ENCODE measurements around the gene ATP11B.

Gene ATP11B

DNA sequence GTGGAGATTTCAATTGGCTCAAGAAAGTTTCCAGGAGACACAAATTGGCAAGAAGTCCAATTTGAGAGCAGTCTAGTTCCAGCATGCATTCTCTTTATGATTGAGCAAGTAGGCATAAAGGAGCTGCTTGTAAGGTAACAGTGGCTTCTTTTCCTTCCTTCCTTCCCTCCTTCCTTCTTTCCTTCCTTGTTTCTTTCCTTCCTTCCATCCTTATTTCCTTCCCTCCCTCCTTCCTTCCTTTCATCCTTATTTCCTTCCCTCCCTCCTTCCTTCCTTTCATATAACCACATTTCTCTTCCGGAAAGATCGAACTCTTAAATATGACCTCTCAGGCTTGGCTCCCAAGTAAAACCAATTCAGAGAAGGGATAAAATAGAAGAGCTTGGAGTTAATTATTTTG is 29.4 kb upstream of the ATP11B start:
- Histone ChIP-seq H3K4me3 (ENCODE audit: severe bottlenecking) (no peak overlapping the region), H3K27me3 (ENCODE audit: insufficient read depth, poor library complexity, severe bottlenecking) (no peaks in the 10 kb centered on the region), H3K4me1 (ENCODE audit: insufficient read depth, poor library complexity, severe bottlenecking) (no peaks in the 10 kb centered on the region), H3K36me3 (ENCODE audit: low read depth) (no peaks in the 10 kb centered on the region), H3K9me3 (ENCODE audit: severe bottlenecking) (no peaks in the 10 kb centered on the region), H3K27ac (ENCODE audit: poor library complexity, severe bottlenecking) (no peak overlapping the region)
- ATAC-seq (ENCODE audit: low read depth) (no peak), DNase-seq (ENCODE audit: low spot score) (no peak)
- TF ChIP-seq, protein P1, sequence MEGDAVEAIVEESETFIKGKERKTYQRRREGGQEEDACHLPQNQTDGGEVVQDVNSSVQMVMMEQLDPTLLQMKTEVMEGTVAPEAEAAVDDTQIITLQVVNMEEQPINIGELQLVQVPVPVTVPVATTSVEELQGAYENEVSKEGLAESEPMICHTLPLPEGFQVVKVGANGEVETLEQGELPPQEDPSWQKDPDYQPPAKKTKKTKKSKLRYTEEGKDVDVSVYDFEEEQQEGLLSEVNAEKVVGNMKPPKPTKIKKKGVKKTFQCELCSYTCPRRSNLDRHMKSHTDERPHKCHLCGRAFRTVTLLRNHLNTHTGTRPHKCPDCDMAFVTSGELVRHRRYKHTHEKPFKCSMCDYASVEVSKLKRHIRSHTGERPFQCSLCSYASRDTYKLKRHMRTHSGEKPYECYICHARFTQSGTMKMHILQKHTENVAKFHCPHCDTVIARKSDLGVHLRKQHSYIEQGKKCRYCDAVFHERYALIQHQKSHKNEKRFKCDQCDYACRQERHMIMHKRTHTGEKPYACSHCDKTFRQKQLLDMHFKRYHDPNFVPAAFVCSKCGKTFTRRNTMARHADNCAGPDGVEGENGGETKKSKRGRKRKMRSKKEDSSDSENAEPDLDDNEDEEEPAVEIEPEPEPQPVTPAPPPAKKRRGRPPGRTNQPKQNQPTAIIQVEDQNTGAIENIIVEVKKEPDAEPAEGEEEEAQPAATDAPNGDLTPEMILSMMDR (IDR thresholded peaks at IDR 0.05; ENCODE audit: poor library complexity, severe bottlenecking) = no peak

GRCh38 chr3:182765287-182765686 is 28.0 kb upstream of the ATP11B start:
- Histone ChIP-seq H3K36me3 (ENCODE audit: low read depth) (no peaks in the 10 kb centered on the region), H3K4me1 (ENCODE audit: insufficient read depth, poor library complexity, severe bottlenecking) (no peaks in the 10 kb centered on the region), H3K27ac (ENCODE audit: poor library complexity, severe bottlenecking) (no peak overlapping the region), H3K9me3 (ENCODE audit: severe bottlenecking) (no peaks in the 10 kb centered on the region), H3K27me3 (ENCODE audit: insufficient read depth, poor library complexity, severe bottlenecking) (no peaks in the 10 kb centered on the region), H3K4me3 (ENCODE audit: severe bottlenecking) (no peak overlapping the region)
- DNase-seq (ENCODE audit: low spot score) (no peak), ATAC-seq (ENCODE audit: low read depth) (no peak)
- TF ChIP-seq, protein P1 (IDR thresholded peaks at IDR 0.05; ENCODE audit: poor library complexity, severe bottlenecking) = no peak

DNA sequence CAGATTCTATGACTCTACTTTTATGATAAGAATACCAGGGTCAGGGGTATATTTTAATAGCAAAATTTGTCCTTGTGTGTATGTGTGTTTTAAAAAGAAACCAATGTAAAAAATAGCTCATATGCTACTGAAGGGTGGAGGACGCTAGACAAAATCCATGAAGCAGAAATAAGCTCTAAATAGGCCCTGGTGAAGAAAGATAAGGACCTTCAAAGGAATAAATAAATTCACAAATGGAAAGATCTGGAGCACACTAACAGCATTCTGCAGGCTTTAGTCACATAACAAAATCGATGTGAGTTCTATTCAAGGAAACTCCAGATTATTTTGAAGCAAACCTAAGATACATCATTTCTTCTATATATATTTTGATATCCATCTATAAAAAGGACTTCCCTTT is 27.2 kb upstream of the ATP11B start:
- H3K9me3 ChIP-seq (ENCODE audit: severe bottlenecking) = no peaks in the 10 kb centered on the region
- ATAC-seq (ENCODE audit: low read depth) (no peak), DNase-seq (ENCODE audit: low spot score) (no peak)
- no peak overlapping the region for H3K4me3 ChIP-seq (ENCODE audit: severe bottlenecking)
- no peaks in the 10 kb centered on the region for H3K36me3 ChIP-seq (ENCODE audit: low read depth)
- H3K4me1 ChIP-seq (ENCODE audit: insufficient read depth, poor library complexity, severe bottlenecking) = no peaks in the 10 kb centered on the region
- TF ChIP-seq, protein P1 (IDR thresholded peaks at IDR 0.05; ENCODE audit: poor library complexity, severe bottlenecking) = no peak
- no peaks in the 10 kb centered on the region for H3K27me3 ChIP-seq (ENCODE audit: insufficient read depth, poor library complexity, severe bottlenecking)
- no peak overlapping the region for H3K27ac ChIP-seq (ENCODE audit: poor library complexity, severe bottlenecking)

GRCh38 chr3:182768413-182768812 is 24.9 kb upstream of the ATP11B start:
- DNase-seq (ENCODE audit: low spot score) (no peak), ATAC-seq (ENCODE audit: low read depth) (no peak)
- TF ChIP-seq, protein P1 (IDR thresholded peaks at IDR 0.05; ENCODE audit: poor library complexity, severe bottlenecking) = no peak
- no peaks in the 10 kb centered on the region for H3K36me3 ChIP-seq (ENCODE audit: low read depth)
- H3K9me3 ChIP-seq (ENCODE audit: severe bottlenecking) = no peaks in the 10 kb centered on the region
- no peak overlapping the region for H3K27ac ChIP-seq (ENCODE audit: poor library complexity, severe bottlenecking)
- H3K27me3 ChIP-seq (ENCODE audit: insufficient read depth, poor library complexity, severe bottlenecking) = no peaks in the 10 kb centered on the region
- no peaks in the 10 kb centered on the region for H3K4me1 ChIP-seq (ENCODE audit: insufficient read depth, poor library complexity, severe bottlenecking)
- H3K4me3 ChIP-seq (ENCODE audit: severe bottlenecking) = no peak overlapping the region

GRCh38 chr3:182769673-182770072 is 23.6 kb upstream of the ATP11B start:
- TF ChIP-seq, protein P1 (IDR thresholded peaks at IDR 0.05; ENCODE audit: poor library complexity, severe bottlenecking) = no peak
- no peak for ATAC-seq (ENCODE audit: low read depth)
- H3K9me3 ChIP-seq (ENCODE audit: severe bottlenecking) = no peaks in the 10 kb centered on the region

More at GRCh38 chr3:182769673-182770072, 23.6 kb upstream of the ATP11B start:
- no peak overlapping the region for H3K27ac ChIP-seq (ENCODE audit: poor library complexity, severe bottlenecking)
- no peak overlapping the region for H3K4me3 ChIP-seq (ENCODE audit: severe bottlenecking)
- no peaks in the 10 kb centered on the region for H3K4me1 ChIP-seq (ENCODE audit: insufficient read depth, poor library complexity, severe bottlenecking)
- no peaks in the 10 kb centered on the region for H3K36me3 ChIP-seq (ENCODE audit: low read depth)
- no peaks in the 10 kb centered on the region for H3K27me3 ChIP-seq (ENCODE audit: insufficient read depth, poor library complexity, severe bottlenecking)
- DNase-seq (ENCODE audit: low spot score) = no peak

Measured in RWPE2 (cell line).